GM19193 (cell line): ENCODE data around the gene KIAA0408.

Experiments used
- POLR2A ChIP-seq: IDR thresholded peaks from 4 replicates; pipeline ENCODE4 v1.6.1; 2011; ENCODE audit not compliant: insufficient read depth, insufficient read length; ENCODE audit errors: extremely low read depth

Gene KIAA0408

GRCh38 chr6:127446356-127446755, 12.8 kb downstream of the KIAA0408 start:
- no peak for TF ChIP-seq POLR2A

GRCh38 chr6:127441881-127442280, 17.3 kb downstream of the KIAA0408 start:
- TF ChIP-seq POLR2A, result no peak

GRCh38 chr6:127439718-127440117, 19.5 kb downstream of the KIAA0408 start:
- TF ChIP-seq POLR2A, result no peak

GRCh38 chr6:127436578-127437110, 22.5 kb downstream of the KIAA0408 start:
- no peak for TF ChIP-seq POLR2A

- no peak for TF ChIP-seq POLR2A
These were observed 23.5 kb downstream of the KIAA0408 start for GRCh38 chr6:127435626-127436220.

GRCh38 chr6:127434651-127435050, 24.5 kb downstream of the KIAA0408 start:
- no peak for TF ChIP-seq POLR2A

GRCh38 chr6:127423921-127424320, 35.3 kb downstream of the KIAA0408 start:
- TF ChIP-seq POLR2A, result no peak

- no peak for TF ChIP-seq POLR2A
These were observed 38.6 kb downstream of the KIAA0408 start for GRCh38 chr6:127420556-127420955.

- TF ChIP-seq POLR2A, result no peak
These were observed 44.1 kb downstream of the KIAA0408 start for GRCh38 chr6:127415096-127415495.
